ENCODE data around the gene ADCY1.

Gene ADCY1

GRCh38 chr7:45689011-45689796 is 115.0 kb downstream of the ADCY1 start:
- Mint-ChIP-seq H3K36me3 (ENCODE audit: insufficient read depth) (no peaks in the 10 kb centered on the region), H3K4me3 (no peak overlapping the region), H3K27me3 (peaks cover 12 to 44% of the 10 kb centered on the region in 2 donors), H3K9me3 (no peaks in the 10 kb centered on the region), H3K27ac (no peak overlapping the region), H3K4me1 (ENCODE audit: low read depth in 2 of 2) (no peaks in the 10 kb centered on the region)
- DNase-seq (no peak), ATAC-seq (replicated peaks) (no peak)

GRCh38 chr7:45689797-45690761 is 115.9 kb downstream of the ADCY1 start:
- Mint-ChIP-seq H3K27me3 (peaks cover 11 to 38% of the 10 kb centered on the region in 2 donors), H3K36me3 (ENCODE audit: insufficient read depth) (no peaks in the 10 kb centered on the region), H3K4me1 (ENCODE audit: low read depth in 2 of 2) (no peaks in the 10 kb centered on the region), H3K9me3 (no peaks in the 10 kb centered on the region), H3K4me3 (no peak overlapping the region), H3K27ac (no peak overlapping the region)
- DNase-seq (no peak), ATAC-seq (replicated peaks) (no peak)

GRCh38 chr7:45690762-45691150 is 116.6 kb downstream of the ADCY1 start:
- Mint-ChIP-seq H3K36me3 (ENCODE audit: insufficient read depth) (no peaks in the 10 kb centered on the region), H3K4me3 (no peak overlapping the region), H3K27me3 (peaks cover 6 to 31% of the 10 kb centered on the region in 2 donors), H3K4me1 (ENCODE audit: low read depth in 2 of 2) (no peaks in the 10 kb centered on the region), H3K9me3 (no peaks in the 10 kb centered on the region), H3K27ac (no peak overlapping the region)
- DNase-seq (no peak), ATAC-seq (replicated peaks) (no peak)

- no peaks in the 10 kb centered on the region for H3K9me3 Mint-ChIP-seq
- ATAC-seq (replicated peaks): no peak
- H3K4me1 Mint-ChIP-seq (ENCODE audit: low read depth in 2 of 2): no peaks in the 10 kb centered on the region
- no peaks in the 10 kb centered on the region for H3K36me3 Mint-ChIP-seq (ENCODE audit: insufficient read depth)
- no peak overlapping the region for H3K27ac Mint-ChIP-seq
- H3K27me3 Mint-ChIP-seq: peaks cover 6 to 27% of the 10 kb centered on the region in 2 donors
- no peak for DNase-seq
- no peak overlapping the region for H3K4me3 Mint-ChIP-seq
These were observed 117.0 kb downstream of the ADCY1 start for GRCh38 chr7:45691155-45691656.

GRCh38 chr7:45692031-45692430 is 117.9 kb downstream of the ADCY1 start:
- ATAC-seq (replicated peaks) (no peak), DNase-seq (no peak)
- Mint-ChIP-seq H3K4me3 (no peak overlapping the region), H3K27me3 (peaks cover 6 to 20% of the 10 kb centered on the region in 2 donors), H3K36me3 (ENCODE audit: insufficient read depth) (no peaks in the 10 kb centered on the region), H3K4me1 (ENCODE audit: low read depth in 2 of 2) (no peaks in the 10 kb centered on the region), H3K27ac (no peak overlapping the region), H3K9me3 (no peaks in the 10 kb centered on the region)

GRCh38 chr7:45695249-45695995 is 121.3 kb downstream of the ADCY1 start:
- no peaks in the 10 kb centered on the region for H3K4me1 Mint-ChIP-seq (ENCODE audit: low read depth in 2 of 2)
- H3K27me3 Mint-ChIP-seq: peaks cover 7 to 18% of the 10 kb centered on the region in 2 donors
- no peak overlapping the region for H3K27ac Mint-ChIP-seq
- no peak for DNase-seq
- H3K9me3 Mint-ChIP-seq: no peaks in the 10 kb centered on the region
- no peaks in the 10 kb centered on the region for H3K36me3 Mint-ChIP-seq (ENCODE audit: insufficient read depth)
- no peak for ATAC-seq (replicated peaks)
- no peak overlapping the region for H3K4me3 Mint-ChIP-seq

GRCh38 chr7:45696476-45696875 is 122.3 kb downstream of the ADCY1 start:
- DNase-seq (no peak), ATAC-seq (replicated peaks) (no peak)
- H3K4me3 Mint-ChIP-seq: no peak overlapping the region
- no peaks in the 10 kb centered on the region for H3K36me3 Mint-ChIP-seq (ENCODE audit: insufficient read depth)
- H3K27me3 Mint-ChIP-seq: peaks cover 15 to 25% of the 10 kb centered on the region in 2 donors
- no peaks in the 10 kb centered on the region for H3K9me3 Mint-ChIP-seq
- peak overlapping the region in 1 of 2 donors; percentile 4 for H3K27ac Mint-ChIP-seq
- no peaks in the 10 kb centered on the region for H3K4me1 Mint-ChIP-seq (ENCODE audit: low read depth in 2 of 2)

- no peaks in the 10 kb centered on the region for H3K9me3 Mint-ChIP-seq
- H3K4me3 Mint-ChIP-seq: no peak overlapping the region
- ATAC-seq (replicated peaks) (no peak), DNase-seq (no peak)
- H3K27ac Mint-ChIP-seq: no peak overlapping the region
- no peaks in the 10 kb centered on the region for H3K36me3 Mint-ChIP-seq (ENCODE audit: insufficient read depth)
- no peaks in the 10 kb centered on the region for H3K4me1 Mint-ChIP-seq (ENCODE audit: low read depth in 2 of 2)
- H3K27me3 Mint-ChIP-seq: peaks cover 15 to 36% of the 10 kb centered on the region in 2 donors
These were observed 123.5 kb downstream of the ADCY1 start for GRCh38 chr7:45697576-45698136.

GRCh38 chr7:45698303-45699014 is 124.3 kb downstream of the ADCY1 start:
- peaks cover 22 to 44% of the 10 kb centered on the region in 2 donors for H3K27me3 Mint-ChIP-seq
- DNase-seq (no peak), ATAC-seq (replicated peaks) (no peak)
- no peaks in the 10 kb centered on the region for H3K4me1 Mint-ChIP-seq (ENCODE audit: low read depth in 2 of 2)
- H3K9me3 Mint-ChIP-seq: no peaks in the 10 kb centered on the region
- H3K27ac Mint-ChIP-seq: no peak overlapping the region
- no peak overlapping the region for H3K4me3 Mint-ChIP-seq
- no peaks in the 10 kb centered on the region for H3K36me3 Mint-ChIP-seq (ENCODE audit: insufficient read depth)

- ATAC-seq (replicated peaks): no peak
- no peaks in the 10 kb centered on the region for H3K9me3 Mint-ChIP-seq
- no peak for DNase-seq
- H3K4me3 Mint-ChIP-seq: no peak overlapping the region
- no peak overlapping the region for H3K27ac Mint-ChIP-seq
- H3K27me3 Mint-ChIP-seq: peaks cover 26 to 50% of the 10 kb centered on the region in 2 donors
- no peaks in the 10 kb centered on the region for H3K36me3 Mint-ChIP-seq (ENCODE audit: insufficient read depth)
- no peaks in the 10 kb centered on the region for H3K4me1 Mint-ChIP-seq (ENCODE audit: low read depth in 2 of 2)
These were observed 124.8 kb downstream of the ADCY1 start for GRCh38 chr7:45699015-45699309.

- Mint-ChIP-seq H3K27me3 (peaks cover 26 to 58% of the 10 kb centered on the region in 2 donors), H3K27ac (no peak overlapping the region), H3K4me1 (ENCODE audit: low read depth in 2 of 2) (no peaks in the 10 kb centered on the region), H3K36me3 (ENCODE audit: insufficient read depth) (no peaks in the 10 kb centered on the region), H3K4me3 (no peak overlapping the region), H3K9me3 (no peaks in the 10 kb centered on the region)
- no peak for DNase-seq
- no peak for ATAC-seq (replicated peaks)
These were observed 125.7 kb downstream of the ADCY1 start for GRCh38 chr7:45699726-45700390.

GRCh38 chr7:45700556-45700955 is 126.4 kb downstream of the ADCY1 start:
- Mint-ChIP-seq H3K9me3 (no peaks in the 10 kb centered on the region), H3K27me3 (peaks cover 30 to 60% of the 10 kb centered on the region in 2 donors), H3K36me3 (ENCODE audit: insufficient read depth) (no peaks in the 10 kb centered on the region), H3K4me1 (ENCODE audit: low read depth in 2 of 2) (no peaks in the 10 kb centered on the region), H3K4me3 (no peak overlapping the region), H3K27ac (no peak overlapping the region)
- no peak for DNase-seq
- no peak for ATAC-seq (replicated peaks)
